CD14-positive monocyte (primary cell): ENCODE results near the gene NKD2. TPM values are rescaled to one million over a fixed set of nuclear protein-coding genes. Genes with fewer than 3 reads are reported as not detected.

Source experiments
- DNase-seq, 3 donors: peaks; one replicate each; pipeline ENCODE4 v3.0.0-alpha.2; 2011 to 2022
- H2AFZ ChIP-seq: 2 replicates; pipeline ENCODE4 v1.6.0; 2012; ENCODE audit warnings: mild to moderate bottlenecking, low read depth, low read length, inconsistent platforms; ENCODE audit not compliant: insufficient read depth, poor library complexity, severe bottlenecking
- H3K27ac ChIP-seq, 2 donors: 1 replicate in 1 of 2; 2 replicates in 1 of 2; pipeline ENCODE4 v1.5.1; 2012 to 2013; ENCODE audit warnings: low read length in 2 of 2, control low read depth in 1 of 2, inconsistent platforms in 1 of 2, low read depth in 1 of 2, mild to moderate bottlenecking in 1 of 2
- H3K27me3 ChIP-seq, 2 donors: one replicate each; pipeline versions ENCODE4 v1.6.0 to v1.6.1; 2011 to 2013; ENCODE audit warnings: low read length in 2 of 2; ENCODE audit not compliant: control insufficient read depth in 2 of 2, insufficient read depth in 2 of 2
- H3K36me3 ChIP-seq, 2 donors: replicated peaks in 1 of 2; 1 replicate in 1 of 2; 2 replicates in 1 of 2; pipeline versions ENCODE4 v1.5.1 to v1.6.1; 2012 to 2013; ENCODE audit warnings: low read length in 2 of 2, control low read depth in 1 of 2, inconsistent platforms in 1 of 2, mild to moderate bottlenecking in 1 of 2; ENCODE audit not compliant: insufficient read depth in 2 of 2, control insufficient read depth in 1 of 2
- H3K4me1 ChIP-seq, 2 donors: 1 replicate in 1 of 2; 2 replicates in 1 of 2; pipeline versions ENCODE4 v1.5.1 to v1.6.1; 2012 to 2013; ENCODE audit warnings: low read length in 2 of 2, control low read depth in 1 of 2, inconsistent platforms in 1 of 2, mild to moderate bottlenecking in 1 of 2, moderate library complexity in 1 of 2; ENCODE audit not compliant: insufficient read depth in 2 of 2, control insufficient read depth in 1 of 2
- H3K4me2 ChIP-seq: replicated peaks from 2 replicates; pipeline ENCODE3; 2012; ENCODE audit warnings: low read length, moderate library complexity, mild to moderate bottlenecking; ENCODE audit not compliant: poor library complexity, severe bottlenecking; ENCODE audit errors: extremely low read depth
- H3K4me3 ChIP-seq, 3 experiments: fragments of 200-600 bp in 1 of 3; sonication (generic) in 1 of 3; replicated peaks in 1 of 3; 1 replicate in 2 of 3; 2 replicates in 1 of 3; pipeline ENCODE4 v1.5.1; 2011 to 2013; ENCODE audit warnings: low read length in 3 of 3, mild to moderate bottlenecking in 3 of 3, control low read depth in 2 of 3, low read depth in 2 of 3, inconsistent platforms in 1 of 3, moderate library complexity in 1 of 3
- H3K79me2 ChIP-seq: 2 replicates; pipeline ENCODE4 v1.6.0; 2012; ENCODE audit warnings: mild to moderate bottlenecking, control low read depth, inconsistent platforms, low read length, moderate library complexity; ENCODE audit not compliant: insufficient read depth
- H3K9ac ChIP-seq: 2 replicates; pipeline ENCODE4 v1.6.0; 2017; ENCODE audit warnings: low read length, mild to moderate bottlenecking; ENCODE audit not compliant: insufficient read depth, poor library complexity, severe bottlenecking
- H3K9me3 ChIP-seq, 2 donors: replicated peaks in 1 of 2; 1 replicate in 1 of 2; 2 replicates in 1 of 2; pipeline versions ENCODE4 v1.5.1 to v1.6.1; 2012 to 2013; ENCODE audit warnings: low read length in 2 of 2, control low read depth in 1 of 2; ENCODE audit not compliant: control insufficient read depth in 1 of 2, insufficient read depth in 1 of 2
- H4K20me1 ChIP-seq: 2 replicates; pipeline ENCODE4 v1.6.0; 2012; ENCODE audit warnings: mild to moderate bottlenecking, low read length, control low read depth, moderate library complexity; ENCODE audit not compliant: insufficient read depth
- H3K27ac Mint-ChIP-seq, 7 donors: one replicate each; pipeline ENCODE4 v1.8.0; 2020; ENCODE audit warnings: mild to moderate bottlenecking in 7 of 7, mixed read lengths in 7 of 7, moderate library complexity in 6 of 7, inconsistent platforms in 2 of 7
- H3K27me3 Mint-ChIP-seq, 3 donors: one replicate each; pipeline ENCODE4 v1.8.0; 2021 to 2022; ENCODE audit warnings: low read depth in 3 of 3, mild to moderate bottlenecking in 3 of 3, mixed read lengths in 3 of 3, moderate library complexity in 3 of 3, inconsistent platforms in 1 of 3
- H3K36me3 Mint-ChIP-seq, 2 donors: one replicate each; pipeline ENCODE4 v1.8.0; 2020; ENCODE audit warnings: mixed read lengths in 2 of 2, inconsistent platforms in 1 of 2, mild to moderate bottlenecking in 1 of 2
- H3K4me1 Mint-ChIP-seq: one replicate; pipeline ENCODE4 v1.8.0; 2020; ENCODE audit warnings: mild to moderate bottlenecking, mixed read lengths
- H3K4me3 Mint-ChIP-seq, 2 donors: one replicate each; pipeline ENCODE4 v1.8.0; 2020; ENCODE audit warnings: mild to moderate bottlenecking in 2 of 2, mixed read lengths in 2 of 2, moderate library complexity in 1 of 2
- H3K9me3 Mint-ChIP-seq, 7 donors: one replicate each; pipeline ENCODE4 v1.8.0; 2020 to 2022; ENCODE audit warnings: mixed read lengths in 7 of 7, mild to moderate bottlenecking in 6 of 7, moderate library complexity in 6 of 7, inconsistent platforms in 2 of 7
- WGBS: methylation state at CpG from one replicate; pipeline ENCODE4 v1.1.5; 2013; ENCODE audit warnings: missing lambda C conversion rate; ENCODE audit not compliant: insufficient coverage; 5-methylcytosine and 5-hydroxymethylcytosine counted together
- intact Hi-C, 2 donors: fragments of 100-400 bp; cut with micrococcal nuclease; formaldehyde crosslinking; loops; one replicate each; pipeline versions ENCODE4 v1.15.0 to v1.15.1; 2023
- polyA plus RNA-seq, 3 donors: library from polyadenylated mRNA; depleted of rRNA in 1 of 3; unstranded in 2 of 3; stranded (reverse) in 1 of 3; fragments of 300-500 nt in 2 of 3; fragments of >200 nt in 1 of 3; fragmentation: Illumina TruSeq in 2 of 3; gene quantifications; 1 replicate in 2 of 3; 2 replicates in 1 of 3; pipeline ENCODE4 v1.2.3, GENCODE V29; 2012 to 2021
- TF ChIP-seq, protein P1 (sequence below): fragments of 200-600 bp; IDR thresholded peaks from one replicate; pipeline ENCODE4 v1.8.0; 2022; ENCODE audit warnings: antibody characterized with exemption, mild to moderate bottlenecking

NKD2 gene
- polyA plus RNA-seq, 3 donors = not detected

- Mint-ChIP-seq H3K4me3 (no peak overlapping the region), H3K36me3 (no peaks in the 10 kb centered on the region), H3K4me1 (no peaks in the 10 kb centered on the region), H3K9me3 (peaks cover 0 to 3% (median 0%) of the 10 kb centered on the region in 7 donors), H3K27ac (peak overlapping the region in 2 of 7 donors; percentile 16 to 58), H3K27me3 (peaks cover 2% of the 10 kb centered on the region in 3 donors)
- TF ChIP-seq, protein P1, sequence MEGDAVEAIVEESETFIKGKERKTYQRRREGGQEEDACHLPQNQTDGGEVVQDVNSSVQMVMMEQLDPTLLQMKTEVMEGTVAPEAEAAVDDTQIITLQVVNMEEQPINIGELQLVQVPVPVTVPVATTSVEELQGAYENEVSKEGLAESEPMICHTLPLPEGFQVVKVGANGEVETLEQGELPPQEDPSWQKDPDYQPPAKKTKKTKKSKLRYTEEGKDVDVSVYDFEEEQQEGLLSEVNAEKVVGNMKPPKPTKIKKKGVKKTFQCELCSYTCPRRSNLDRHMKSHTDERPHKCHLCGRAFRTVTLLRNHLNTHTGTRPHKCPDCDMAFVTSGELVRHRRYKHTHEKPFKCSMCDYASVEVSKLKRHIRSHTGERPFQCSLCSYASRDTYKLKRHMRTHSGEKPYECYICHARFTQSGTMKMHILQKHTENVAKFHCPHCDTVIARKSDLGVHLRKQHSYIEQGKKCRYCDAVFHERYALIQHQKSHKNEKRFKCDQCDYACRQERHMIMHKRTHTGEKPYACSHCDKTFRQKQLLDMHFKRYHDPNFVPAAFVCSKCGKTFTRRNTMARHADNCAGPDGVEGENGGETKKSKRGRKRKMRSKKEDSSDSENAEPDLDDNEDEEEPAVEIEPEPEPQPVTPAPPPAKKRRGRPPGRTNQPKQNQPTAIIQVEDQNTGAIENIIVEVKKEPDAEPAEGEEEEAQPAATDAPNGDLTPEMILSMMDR = no peak
- Histone ChIP-seq H2AFZ (no peak overlapping the region), H3K79me2 (no peaks in the 10 kb centered on the region), H3K9me3 (no peaks in the 10 kb centered on the region), H3K27ac (no peak overlapping the region), H3K27me3 (no peaks in the 10 kb centered on the region), H3K4me2 (no peak overlapping the region), H3K4me1 (no peaks in the 10 kb centered on the region), H3K9ac (no peak overlapping the region), H4K20me1 (no peaks in the 10 kb centered on the region), H3K36me3 (no peaks in the 10 kb centered on the region), H3K4me3 (no peak overlapping the region)
- WGBS = 98% methylated on average over 16 of the region's 29 CpGs
- DNase-seq = no peak
- intact Hi-C loops = no loop called here
Measured at GRCh38 chr5:1033606-1034420, 25.2 kb downstream of the NKD2 start.

GRCh38 chr5:1034421-1034905 lies 25.9 kb downstream of the NKD2 start:
- H3K9ac ChIP-seq = no peak overlapping the region
- intact Hi-C loops = no loop called here
- TF ChIP-seq, protein P1 = no peak
- no peak overlapping the region for H2AFZ ChIP-seq
- no peak overlapping the region for H3K4me2 ChIP-seq
- no peak overlapping the region for H3K4me3 ChIP-seq
- H3K27ac ChIP-seq = no peak overlapping the region
- H3K27me3 Mint-ChIP-seq = peaks cover 2% of the 10 kb centered on the region in 3 donors
- H3K36me3 ChIP-seq = no peaks in the 10 kb centered on the region
- H3K27ac Mint-ChIP-seq = no peak overlapping the region
- WGBS = 96% methylated on average over 16 of the region's 17 CpGs
- no peaks in the 10 kb centered on the region for H3K4me1 ChIP-seq
- H3K4me3 Mint-ChIP-seq = no peak overlapping the region
- peaks cover 0 to 3% (median 0%) of the 10 kb centered on the region in 7 donors for H3K9me3 Mint-ChIP-seq
- no peaks in the 10 kb centered on the region for H3K4me1 Mint-ChIP-seq
- H3K36me3 Mint-ChIP-seq = no peaks in the 10 kb centered on the region
- no peaks in the 10 kb centered on the region for H4K20me1 ChIP-seq
- H3K79me2 ChIP-seq = no peaks in the 10 kb centered on the region
- no peaks in the 10 kb centered on the region for H3K27me3 ChIP-seq
- H3K9me3 ChIP-seq = no peaks in the 10 kb centered on the region
- no peak for DNase-seq
